22Rv1 (cell line): ENCODE data around the gene MYO1D.

ENCODE experiments used
- H3K27ac ChIP-seq: fragments of 450-650 bp; 2 replicates; pipeline ENCODE4 v1.5.1; 2017
- ZFX ChIP-seq: fragments of 450-650 bp; IDR thresholded peaks from 2 replicates; pipeline ENCODE4 v1.6.1; 2017; ENCODE audit warnings: antibody characterized with exemption, borderline replicate concordance
- TF ChIP-seq, protein P1 (sequence below): fragments of 450-650 bp; IDR thresholded peaks from 2 replicates; pipeline ENCODE4 v1.5.1; 2017; ENCODE audit warnings: mild to moderate bottlenecking

Gene MYO1D

DNA sequence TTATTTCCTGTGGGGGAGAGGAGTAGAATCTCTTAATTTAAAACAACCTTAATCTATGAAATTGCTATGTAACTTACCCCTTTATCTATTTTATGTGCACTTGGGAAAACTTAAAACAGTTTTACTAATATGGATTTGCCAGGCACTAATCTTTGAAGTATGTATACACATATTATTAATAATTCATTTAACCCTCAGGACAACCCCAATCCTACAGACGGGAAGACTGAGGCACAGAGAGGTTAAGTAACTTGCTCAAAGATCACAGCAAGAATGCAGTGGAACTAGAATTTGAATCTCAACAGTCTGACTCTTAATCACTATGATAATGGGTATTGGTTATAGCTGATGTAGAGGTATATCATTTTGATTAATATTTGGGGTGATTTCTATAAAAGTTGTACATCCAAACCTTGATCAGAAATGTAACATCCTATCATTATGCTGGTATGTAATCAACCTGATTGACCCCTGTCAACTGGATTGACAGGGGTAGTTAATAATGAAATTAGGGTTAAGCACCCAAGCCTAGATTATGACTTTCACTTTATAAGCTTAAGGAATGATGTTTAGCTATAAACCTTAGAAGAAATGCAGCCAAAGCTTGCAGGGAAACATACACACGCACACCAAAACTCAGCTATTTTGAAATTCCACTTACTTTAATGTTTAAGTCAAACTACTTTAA is 1.6 kb downstream of the MYO1D start:
- H3K27ac ChIP-seq: peak overlapping the region; percentile 86; the same call in 1 of the 2 replicates
- TF ChIP-seq, protein P1, sequence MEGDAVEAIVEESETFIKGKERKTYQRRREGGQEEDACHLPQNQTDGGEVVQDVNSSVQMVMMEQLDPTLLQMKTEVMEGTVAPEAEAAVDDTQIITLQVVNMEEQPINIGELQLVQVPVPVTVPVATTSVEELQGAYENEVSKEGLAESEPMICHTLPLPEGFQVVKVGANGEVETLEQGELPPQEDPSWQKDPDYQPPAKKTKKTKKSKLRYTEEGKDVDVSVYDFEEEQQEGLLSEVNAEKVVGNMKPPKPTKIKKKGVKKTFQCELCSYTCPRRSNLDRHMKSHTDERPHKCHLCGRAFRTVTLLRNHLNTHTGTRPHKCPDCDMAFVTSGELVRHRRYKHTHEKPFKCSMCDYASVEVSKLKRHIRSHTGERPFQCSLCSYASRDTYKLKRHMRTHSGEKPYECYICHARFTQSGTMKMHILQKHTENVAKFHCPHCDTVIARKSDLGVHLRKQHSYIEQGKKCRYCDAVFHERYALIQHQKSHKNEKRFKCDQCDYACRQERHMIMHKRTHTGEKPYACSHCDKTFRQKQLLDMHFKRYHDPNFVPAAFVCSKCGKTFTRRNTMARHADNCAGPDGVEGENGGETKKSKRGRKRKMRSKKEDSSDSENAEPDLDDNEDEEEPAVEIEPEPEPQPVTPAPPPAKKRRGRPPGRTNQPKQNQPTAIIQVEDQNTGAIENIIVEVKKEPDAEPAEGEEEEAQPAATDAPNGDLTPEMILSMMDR: no peak
- TF ChIP-seq ZFX: no peak

DNA sequence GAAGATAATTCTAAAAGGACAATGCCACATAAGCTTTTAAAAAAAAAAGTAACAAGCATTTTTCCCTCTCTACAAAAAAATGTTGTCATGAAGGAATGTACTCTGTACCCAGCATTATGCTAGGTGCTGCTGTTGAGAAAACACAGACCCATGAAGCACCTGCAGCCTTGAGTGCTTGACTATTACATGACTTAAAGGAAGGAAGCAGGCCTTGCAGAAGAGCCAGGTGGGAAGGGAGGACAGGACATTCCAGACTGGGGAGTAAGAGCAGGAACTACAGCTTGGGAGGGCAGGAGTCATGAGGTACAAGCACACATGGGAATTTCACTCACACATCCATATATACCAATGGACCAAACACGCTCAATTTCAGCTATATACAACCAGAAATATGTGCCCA is 3.8 kb downstream of the MYO1D start:
- TF ChIP-seq ZFX: no peak
- TF ChIP-seq, protein P1: no peak
- no peak overlapping the region for H3K27ac ChIP-seq

DNA sequence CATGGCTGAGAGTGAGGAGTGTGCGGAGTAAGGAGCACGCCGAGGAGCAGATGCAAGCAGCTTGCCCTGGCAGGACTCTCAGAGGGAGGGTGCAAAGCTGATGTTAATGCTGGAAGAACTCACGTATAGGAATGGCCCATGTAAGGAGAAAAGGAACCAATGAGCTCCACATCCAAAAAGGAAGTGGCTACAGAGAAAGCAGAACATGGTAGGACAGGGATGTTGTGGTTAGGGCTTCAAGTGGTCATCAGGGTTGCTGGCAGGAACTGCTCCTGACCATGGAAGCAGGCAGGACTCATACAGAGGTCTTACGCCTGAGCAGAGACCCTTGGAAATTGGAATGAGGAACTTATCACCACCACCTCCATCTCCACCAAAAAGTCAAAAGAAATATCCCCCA is 5.2 kb downstream of the MYO1D start:
- no peak overlapping the region for H3K27ac ChIP-seq
- TF ChIP-seq, protein P1: no peak
- no peak for TF ChIP-seq ZFX

DNA sequence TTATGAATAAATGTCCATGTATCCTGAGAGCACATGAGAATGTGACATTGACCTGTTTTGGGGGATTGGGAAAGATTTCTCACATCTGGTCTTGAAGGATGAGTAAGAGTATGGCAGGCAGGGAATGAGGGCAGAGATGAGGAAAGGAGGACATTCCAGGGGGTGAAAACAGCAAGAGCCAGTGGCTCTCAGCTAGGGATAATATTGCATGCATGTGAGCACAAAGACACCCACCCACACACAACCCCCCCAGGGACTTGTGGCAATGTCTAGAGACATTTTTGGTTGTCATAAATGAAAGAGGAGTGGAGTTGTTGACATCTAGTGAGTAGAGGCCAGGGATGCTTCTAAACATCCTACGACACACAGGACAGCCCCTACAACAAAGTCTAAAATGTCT is 6.0 kb downstream of the MYO1D start:
- TF ChIP-seq, protein P1: no peak
- no peak for TF ChIP-seq ZFX
- no peak overlapping the region for H3K27ac ChIP-seq

DNA sequence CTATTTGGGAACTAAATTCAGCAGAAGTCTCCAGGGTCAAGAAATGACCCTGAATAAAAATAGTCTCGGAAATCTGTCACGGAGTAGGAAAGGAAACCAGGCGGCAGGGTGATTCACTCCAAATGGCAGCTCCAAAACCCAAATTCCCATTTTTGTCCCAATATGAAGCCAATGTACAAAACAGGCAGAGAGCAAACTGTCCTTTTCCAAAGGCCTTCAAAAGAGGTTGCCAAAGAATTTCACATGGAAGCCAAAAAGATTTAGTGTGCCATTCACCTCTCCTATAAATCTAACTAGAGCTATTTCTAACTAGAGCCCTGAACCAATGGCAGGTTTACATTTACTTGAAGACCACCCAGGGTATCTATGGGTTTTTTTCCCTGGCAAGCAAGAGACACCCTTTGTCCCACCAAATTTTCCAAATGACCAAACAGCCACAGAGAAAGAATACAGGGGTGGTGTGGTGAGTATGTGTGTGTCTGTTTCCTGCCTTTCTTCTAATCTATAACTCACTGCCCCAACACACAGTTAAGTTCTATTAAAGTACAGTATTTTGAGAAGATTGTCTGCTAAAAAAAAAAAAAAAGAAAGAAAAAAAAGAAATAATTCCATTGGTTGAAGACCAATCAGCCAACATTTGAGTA is 6.8 kb downstream of the MYO1D start:
- no peak overlapping the region for H3K27ac ChIP-seq
- TF ChIP-seq ZFX: no peak
- TF ChIP-seq, protein P1: no peak

DNA sequence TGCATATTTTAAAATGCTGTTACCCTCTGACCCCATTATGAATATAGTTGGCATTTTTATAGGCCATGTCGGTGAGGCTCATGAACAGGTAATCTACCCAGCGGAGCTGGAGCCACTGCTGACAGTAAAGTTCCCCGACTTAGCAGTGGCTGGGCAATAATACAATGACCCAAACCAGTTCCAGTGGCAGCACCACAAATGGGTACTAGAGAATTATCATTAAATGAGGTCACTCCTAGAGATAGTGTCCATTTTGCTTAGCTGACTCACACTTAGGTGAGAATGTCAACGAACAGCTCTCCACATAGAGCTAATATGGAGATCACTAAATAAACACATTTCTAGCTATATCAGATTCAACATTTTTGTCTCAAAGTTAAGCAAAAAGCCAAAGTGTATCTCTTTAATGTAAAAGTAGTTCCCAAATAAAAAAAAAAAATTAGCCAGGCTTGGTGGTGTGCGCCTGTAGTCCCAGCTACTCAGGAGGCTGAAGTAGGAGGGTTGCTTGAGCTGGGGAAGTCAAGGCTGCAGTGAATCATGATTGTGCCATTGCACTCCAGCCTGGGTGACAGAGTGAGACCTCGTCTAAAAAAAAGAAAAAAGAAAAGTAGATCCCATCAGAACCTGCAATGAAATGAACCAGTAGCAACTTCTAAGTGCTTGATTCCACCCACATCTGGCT is 7.4 kb downstream of the MYO1D start:
- no peak overlapping the region for H3K27ac ChIP-seq
- TF ChIP-seq, protein P1: no peak
- no peak for TF ChIP-seq ZFX

DNA sequence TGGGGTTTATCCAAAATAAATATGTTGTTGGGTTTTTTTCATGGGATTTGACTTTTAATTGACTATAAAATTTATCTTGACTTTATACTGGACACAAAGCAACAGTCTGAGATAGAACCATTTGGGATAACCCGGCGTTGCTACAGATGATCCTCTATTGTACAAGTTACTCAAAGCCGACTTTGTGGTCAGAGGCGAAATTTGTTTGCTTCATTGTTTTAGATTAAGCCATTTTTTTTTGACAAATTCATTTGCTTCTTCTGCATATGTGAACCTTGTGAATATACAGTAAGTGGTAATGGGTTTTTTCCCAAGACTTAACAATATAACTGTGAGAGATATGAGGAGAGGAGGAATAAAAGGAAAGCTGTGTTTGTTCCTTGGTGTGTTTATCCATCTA is 11.8 kb downstream of the MYO1D start:
- no peak overlapping the region for H3K27ac ChIP-seq
- no peak for TF ChIP-seq ZFX
- TF ChIP-seq, protein P1: no peak
